NT2/D1 (cell line): ENCODE data around the gene ZDHHC3.

Experiments
- SUZ12 ChIP-seq: IDR thresholded peaks from 2 replicates; pipeline ENCODE4 v1.6.1; 2011; ENCODE audit not compliant: insufficient read length, insufficient read depth; ENCODE audit errors: extremely low read depth
- YY1 ChIP-seq: IDR thresholded peaks from 2 replicates; pipeline ENCODE4 v1.6.1; 2011; ENCODE audit not compliant: insufficient read length, insufficient read depth
- ZNF274 ChIP-seq: IDR thresholded peaks from 2 replicates; pipeline ENCODE4 v1.6.1; 2011; ENCODE audit warnings: mild to moderate bottlenecking, low read depth, low read length

DNA sequence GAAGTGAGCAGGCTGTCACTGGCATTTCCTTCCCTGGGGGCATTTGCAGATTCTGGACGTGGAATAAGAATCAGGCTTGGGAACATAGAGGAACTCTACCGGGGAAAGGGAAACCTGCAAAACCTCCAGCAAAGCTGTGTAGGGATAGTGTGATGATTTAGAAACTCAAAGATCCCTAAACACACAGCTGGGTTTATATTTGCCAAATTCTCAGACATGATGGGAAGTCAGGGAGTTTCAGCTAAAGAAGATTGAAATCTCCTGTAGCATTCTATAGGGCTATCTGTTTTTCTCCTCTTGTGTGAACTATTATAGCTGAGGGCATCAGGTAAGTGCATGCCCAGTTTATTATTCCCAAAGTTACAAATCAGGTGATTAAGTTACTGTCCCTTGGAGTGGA, 40.9 kb upstream of the ZDHHC3 start:
- no peak for TF ChIP-seq SUZ12
- TF ChIP-seq YY1 = no peak
- TF ChIP-seq ZNF274 = no peak
